Epithelial cell of proximal tubule (primary cell): ENCODE results near the gene CHPF2. TPM values are rescaled to one million over a fixed set of nuclear protein-coding genes. Genes with fewer than 3 reads are reported as not detected.

ENCODE experiments used
- DNase-seq: peaks from one replicate; pipeline ENCODE4 v3.0.0-alpha.2; 2011; ENCODE audit warnings: low read depth
- H3K4me3 ChIP-seq: 2 replicates; pipeline ENCODE4 v1.5.1; 2011; ENCODE audit warnings: low read depth, mild to moderate bottlenecking, low read length
- total RNA-seq: library from RNA; depleted of rRNA; stranded (reverse); fragments of >200 nt; gene quantifications from 2 replicates; pipeline ENCODE4 v1.2.3, GENCODE V29; 2015
- TF ChIP-seq, protein P1 (sequence below): conservative IDR thresholded peaks from 2 replicates; pipeline ENCODE4 v1.5.1; 2012; ENCODE audit warnings: low read depth, mild to moderate bottlenecking, low read length

CHPF2 gene, protein sequence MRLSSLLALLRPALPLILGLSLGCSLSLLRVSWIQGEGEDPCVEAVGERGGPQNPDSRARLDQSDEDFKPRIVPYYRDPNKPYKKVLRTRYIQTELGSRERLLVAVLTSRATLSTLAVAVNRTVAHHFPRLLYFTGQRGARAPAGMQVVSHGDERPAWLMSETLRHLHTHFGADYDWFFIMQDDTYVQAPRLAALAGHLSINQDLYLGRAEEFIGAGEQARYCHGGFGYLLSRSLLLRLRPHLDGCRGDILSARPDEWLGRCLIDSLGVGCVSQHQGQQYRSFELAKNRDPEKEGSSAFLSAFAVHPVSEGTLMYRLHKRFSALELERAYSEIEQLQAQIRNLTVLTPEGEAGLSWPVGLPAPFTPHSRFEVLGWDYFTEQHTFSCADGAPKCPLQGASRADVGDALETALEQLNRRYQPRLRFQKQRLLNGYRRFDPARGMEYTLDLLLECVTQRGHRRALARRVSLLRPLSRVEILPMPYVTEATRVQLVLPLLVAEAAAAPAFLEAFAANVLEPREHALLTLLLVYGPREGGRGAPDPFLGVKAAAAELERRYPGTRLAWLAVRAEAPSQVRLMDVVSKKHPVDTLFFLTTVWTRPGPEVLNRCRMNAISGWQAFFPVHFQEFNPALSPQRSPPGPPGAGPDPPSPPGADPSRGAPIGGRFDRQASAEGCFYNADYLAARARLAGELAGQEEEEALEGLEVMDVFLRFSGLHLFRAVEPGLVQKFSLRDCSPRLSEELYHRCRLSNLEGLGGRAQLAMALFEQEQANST
- total RNA-seq: 40.1 and 45.6 TPM in 2 replicates

DNA sequence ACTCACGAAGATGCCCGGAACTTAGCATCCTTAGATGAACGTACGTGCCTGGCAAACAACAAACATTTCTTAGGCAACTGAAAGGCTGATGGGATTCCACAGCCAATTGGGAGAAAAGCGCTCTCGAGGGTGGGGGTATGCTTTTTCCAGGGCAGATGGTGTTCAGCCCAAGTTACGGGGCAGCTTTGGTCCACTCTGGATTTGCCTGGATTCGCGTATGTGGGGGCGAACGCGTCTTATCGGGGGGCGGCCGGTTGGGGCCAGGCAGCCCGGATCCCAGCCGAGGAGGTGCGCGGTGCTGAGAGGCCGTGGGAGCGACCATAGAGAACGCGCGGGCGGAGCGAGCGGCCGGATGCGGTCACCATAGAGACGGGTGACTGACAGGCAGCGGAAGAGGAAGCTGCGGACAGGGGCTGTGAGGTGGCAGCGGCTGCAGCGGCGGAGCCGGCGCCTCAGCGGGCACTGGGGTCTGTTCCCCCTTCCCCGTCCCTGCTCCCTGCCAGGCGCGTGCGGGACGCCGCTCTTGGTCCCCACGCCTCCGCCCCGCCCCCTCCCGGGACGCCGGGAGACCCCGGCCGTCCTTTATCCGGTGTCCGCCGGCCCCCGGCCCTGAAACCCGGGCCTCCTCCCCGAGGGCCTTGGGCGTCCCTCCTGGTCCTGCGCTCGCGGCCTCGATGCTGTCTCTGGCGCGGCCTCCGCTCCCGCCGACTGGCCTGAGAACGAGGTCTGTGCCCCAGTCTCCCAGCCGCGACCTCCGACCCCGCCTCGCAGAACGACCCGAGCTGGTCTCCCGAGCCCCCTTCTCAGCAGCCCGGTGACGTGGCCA is at the start of gene CHPF2:
Gene CHPF2, plus strand, starts transcription at position 393 of the 826 bp plus-strand sequence. CDS start 1,529 bp downstream, outside the sequence.
- no peak for DNase-seq
- TF ChIP-seq, protein P1, sequence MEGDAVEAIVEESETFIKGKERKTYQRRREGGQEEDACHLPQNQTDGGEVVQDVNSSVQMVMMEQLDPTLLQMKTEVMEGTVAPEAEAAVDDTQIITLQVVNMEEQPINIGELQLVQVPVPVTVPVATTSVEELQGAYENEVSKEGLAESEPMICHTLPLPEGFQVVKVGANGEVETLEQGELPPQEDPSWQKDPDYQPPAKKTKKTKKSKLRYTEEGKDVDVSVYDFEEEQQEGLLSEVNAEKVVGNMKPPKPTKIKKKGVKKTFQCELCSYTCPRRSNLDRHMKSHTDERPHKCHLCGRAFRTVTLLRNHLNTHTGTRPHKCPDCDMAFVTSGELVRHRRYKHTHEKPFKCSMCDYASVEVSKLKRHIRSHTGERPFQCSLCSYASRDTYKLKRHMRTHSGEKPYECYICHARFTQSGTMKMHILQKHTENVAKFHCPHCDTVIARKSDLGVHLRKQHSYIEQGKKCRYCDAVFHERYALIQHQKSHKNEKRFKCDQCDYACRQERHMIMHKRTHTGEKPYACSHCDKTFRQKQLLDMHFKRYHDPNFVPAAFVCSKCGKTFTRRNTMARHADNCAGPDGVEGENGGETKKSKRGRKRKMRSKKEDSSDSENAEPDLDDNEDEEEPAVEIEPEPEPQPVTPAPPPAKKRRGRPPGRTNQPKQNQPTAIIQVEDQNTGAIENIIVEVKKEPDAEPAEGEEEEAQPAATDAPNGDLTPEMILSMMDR: no peak
- peak within 1 kb of the TSS; percentile 99 for H3K4me3 ChIP-seq

DNA sequence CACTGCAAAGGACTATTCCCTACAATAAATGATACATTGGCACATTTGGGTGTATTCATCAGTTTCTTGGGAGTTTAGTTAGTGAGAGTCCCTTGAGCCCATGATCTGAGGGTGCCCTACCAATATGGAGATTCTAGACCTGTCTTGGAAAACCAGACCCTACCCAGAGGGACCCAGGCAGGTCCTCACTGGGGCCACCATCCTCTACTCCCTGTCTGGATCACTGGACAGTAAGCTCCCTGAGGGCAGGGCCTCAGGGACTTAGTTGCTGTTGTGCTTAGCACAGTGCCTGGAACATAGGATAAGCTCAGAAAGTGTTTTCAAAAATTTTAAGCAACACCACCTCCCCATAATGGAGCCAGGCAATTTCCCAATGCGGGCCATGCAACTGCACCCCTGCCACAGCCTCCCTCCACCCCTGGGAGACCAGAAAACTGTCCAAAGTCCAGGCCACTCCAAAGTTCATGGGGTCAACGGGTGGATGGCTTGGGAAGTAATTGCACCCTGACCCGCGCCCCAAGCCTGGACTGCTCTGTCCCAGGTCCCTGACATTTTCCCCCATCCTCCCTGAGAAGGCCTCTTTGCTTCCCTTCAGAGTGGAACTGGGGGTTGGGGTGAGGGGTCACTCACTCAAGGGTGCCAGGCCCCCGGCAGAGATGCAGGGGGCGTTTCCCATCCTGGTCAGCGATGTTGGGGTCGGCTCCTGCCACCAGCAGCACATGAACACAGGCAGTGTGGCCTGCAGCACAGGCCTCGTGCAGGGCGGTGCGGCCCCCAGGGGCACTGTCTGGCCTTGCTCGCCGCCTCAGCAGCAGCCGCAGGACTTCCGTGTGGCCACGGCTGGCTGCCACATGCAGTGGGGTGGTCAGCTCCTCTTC is 46.3 kb upstream of the CHPF2 start:
- no peak for DNase-seq
- H3K4me3 ChIP-seq: no peak overlapping the region
- TF ChIP-seq, protein P1: no peak

DNA sequence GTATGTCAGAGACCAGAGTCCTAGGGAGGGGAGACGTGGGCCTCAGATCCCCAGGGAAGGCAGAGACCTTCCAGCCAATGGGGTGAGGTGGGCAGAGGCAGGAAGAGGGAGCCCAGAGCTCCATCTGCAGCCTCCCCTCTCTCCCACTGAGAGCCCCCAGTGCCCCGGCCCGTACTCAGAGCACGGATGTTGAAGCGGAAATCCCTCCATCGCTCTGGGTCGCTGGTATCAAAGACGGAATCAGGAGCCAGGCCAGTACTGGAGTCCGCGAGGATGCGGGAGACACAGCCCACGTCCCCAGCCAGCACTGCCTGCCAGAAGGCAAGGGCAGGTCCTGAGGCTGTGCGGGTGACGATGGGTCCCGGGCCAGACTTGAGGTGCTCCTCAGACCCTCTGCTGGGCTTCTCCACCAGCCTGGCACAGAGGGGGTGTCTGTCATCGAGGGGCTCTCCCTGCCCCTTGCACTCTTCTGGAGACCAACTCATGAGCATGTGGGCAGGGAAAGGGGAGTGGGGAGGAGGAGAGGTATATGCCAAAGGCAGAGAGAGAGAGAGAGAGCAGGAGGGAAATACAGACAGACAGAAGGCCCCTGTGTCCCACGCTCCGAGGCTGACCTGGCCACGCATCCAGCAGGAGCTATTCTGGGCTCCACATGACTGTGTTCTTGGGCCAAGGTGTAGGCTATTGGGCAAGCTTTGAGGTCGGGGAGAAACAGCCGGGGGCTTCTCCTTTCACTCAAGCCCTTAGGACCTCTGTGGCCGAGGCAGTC is 45.5 kb upstream of the CHPF2 start, which contains the start of gene ASB10:
Gene ASB10, minus strand, starts transcription at position 611 of the 769 bp plus-strand sequence. Its CDS starts 120 bp downstream, at position 491.
- DNase-seq: no peak
- TF ChIP-seq, protein P1: no peak
- H3K4me3 ChIP-seq: no peak within 1 kb of the TSS

DNA sequence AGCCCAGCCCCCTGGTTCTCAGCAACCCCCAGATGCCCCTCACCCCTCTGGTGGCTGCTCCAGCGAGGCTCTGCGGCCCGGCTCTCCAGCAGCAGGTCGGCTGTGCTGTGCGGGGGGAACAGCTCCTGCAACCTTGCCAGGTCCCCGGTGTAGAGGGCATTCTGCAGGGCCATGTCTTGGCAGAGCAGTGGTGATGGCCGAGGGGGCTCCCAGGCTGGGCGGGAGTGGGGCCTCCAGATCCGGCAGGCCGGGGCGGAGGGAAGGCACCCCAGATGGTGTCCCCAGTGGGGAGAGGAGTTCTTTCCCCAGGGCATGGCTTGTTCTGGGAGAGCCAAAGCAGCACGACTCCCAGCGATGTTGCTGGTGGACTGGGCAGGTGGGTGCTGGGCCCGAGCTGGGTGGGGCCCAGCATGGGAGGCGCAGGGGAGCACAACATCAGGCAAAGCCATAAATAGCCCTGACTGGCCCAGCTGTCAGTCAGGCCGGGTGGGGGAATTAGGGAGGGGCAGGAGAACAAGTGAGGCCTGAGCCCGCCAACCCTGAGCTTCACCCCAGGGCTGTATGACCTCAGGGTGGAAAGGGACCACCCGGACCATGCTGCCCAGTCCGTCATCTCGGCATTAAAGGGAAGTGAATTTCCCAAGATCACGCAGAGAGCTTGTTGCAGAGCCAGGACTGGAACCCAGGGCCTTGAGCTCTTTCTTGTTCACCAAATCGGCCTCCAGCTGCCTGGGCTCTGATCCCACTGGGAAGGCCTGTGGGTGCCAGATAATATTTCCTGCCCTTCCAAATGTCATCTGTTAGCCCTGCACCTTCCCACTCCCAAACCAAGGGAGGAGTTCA is 44.7 kb upstream of the CHPF2 start:
- no peak for DNase-seq
- H3K4me3 ChIP-seq: no peak overlapping the region
- TF ChIP-seq, protein P1: no peak

DNA sequence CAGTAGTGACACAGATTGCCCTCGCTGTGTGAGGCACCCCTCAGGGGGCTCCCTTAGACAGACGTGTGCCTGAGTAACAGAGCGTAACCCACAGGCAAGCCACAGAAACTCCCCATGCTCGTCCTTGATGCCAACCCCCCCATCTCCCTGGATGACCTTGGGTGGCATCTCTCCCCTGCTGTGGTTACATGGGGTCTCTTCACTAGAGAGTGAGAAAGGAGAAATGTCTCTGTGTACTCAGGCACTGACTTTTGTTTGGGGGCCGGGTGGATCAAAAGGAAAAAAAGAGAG is 44.1 kb upstream of the CHPF2 start:
- DNase-seq: no peak
- TF ChIP-seq, protein P1: no peak
- H3K4me3 ChIP-seq: no peak overlapping the region
